Gastroesophageal sphincter (tissue), 4 donors: ENCODE measurements around the gene SCAP. TPM values are rescaled to one million over a fixed set of nuclear protein-coding genes. Genes with fewer than 3 reads are reported as not detected.

Source experiments
- ATAC-seq: fragments of 150-250 bp; one replicate; pipeline ENCODE4 v1.9.1; 2016; ENCODE audit warnings: mild to moderate bottlenecking, moderate library complexity
- H3K27ac ChIP-seq, 4 donors: fragments of 200-600 bp; sonication (generic) in 3 of 4; 1 replicate in 3 of 4; 2 replicates in 1 of 4; pipeline ENCODE4 v1.5.1; 2016 to 2019
- H3K27me3 ChIP-seq: fragments of 200-600 bp; sonication (generic); one replicate; pipeline ENCODE4 v1.5.1; 2019
- H3K36me3 ChIP-seq, 2 donors: fragments of 200-600 bp; sonication (generic); one replicate each; pipeline ENCODE4 v1.5.1; 2019; ENCODE audit warnings: control low read depth in 1 of 2
- H3K4me1 ChIP-seq, 3 donors: fragments of 200-600 bp; sonication (generic); 1 replicate in 2 of 3; 2 replicates in 1 of 3; pipeline ENCODE4 v1.5.1; 2016 to 2019; ENCODE audit warnings: control low read depth in 2 of 3
- H3K4me3 ChIP-seq, 2 donors: fragments of 200-600 bp; sonication (generic); one replicate each; pipeline ENCODE4 v1.5.1; 2019; ENCODE audit warnings: mild to moderate bottlenecking in 1 of 2, moderate library complexity in 1 of 2
- H3K9me3 ChIP-seq, 3 donors: fragments of 200-600 bp; sonication (generic); one replicate each; pipeline ENCODE4 v1.5.1; 2017 to 2019; ENCODE audit warnings: control low read depth in 2 of 3
- EP300 ChIP-seq: sonication (generic); formaldehyde crosslinking; IDR thresholded peaks from one replicate; pipeline ENCODE4 v1.6.1; 2017; ENCODE audit warnings: antibody characterized with exemption, mild to moderate bottlenecking
- POLR2A ChIP-seq, 2 donors: fragments of 450-650 bp; IDR thresholded peaks; one replicate each; pipeline ENCODE4 v1.6.1; 2017; ENCODE audit warnings: antibody characterized with exemption in 2 of 2, mild to moderate bottlenecking in 2 of 2, moderate library complexity in 1 of 2
- POLR2AphosphoS5 ChIP-seq: sonication (generic); formaldehyde crosslinking; IDR thresholded peaks from one replicate; pipeline ENCODE4 v1.6.1; 2017; ENCODE audit warnings: antibody characterized with exemption
- WGBS, 2 donors: methylation state at CpG; one replicate each; pipeline ENCODE4 v1.1.5; 2018; ENCODE audit warnings: low coverage in 1 of 2; 5-methylcytosine and 5-hydroxymethylcytosine counted together
- total RNA-seq, 4 donors: library from RNA; depleted of rRNA; stranded (reverse); fragments of >200 nt; gene quantifications; one replicate each; pipeline ENCODE4 v1.1.0, GENCODE V29; 2016
- TF ChIP-seq, protein P1 (sequence below), 4 experiments: fragments of 200-600 bp in 2 of 4; fragments of 450-650 bp in 2 of 4; sonication (generic) in 1 of 4; IDR thresholded peaks; one replicate each; pipeline ENCODE4 v1.5.1; 2017 to 2019; ENCODE audit warnings: antibody characterized with exemption in 4 of 4, mild to moderate bottlenecking in 2 of 4, moderate library complexity in 2 of 4

The SCAP gene
- total RNA-seq, 4 donors from 2014 or later, result 58.8 to 93.5 (median 71.5) TPM

DNA sequence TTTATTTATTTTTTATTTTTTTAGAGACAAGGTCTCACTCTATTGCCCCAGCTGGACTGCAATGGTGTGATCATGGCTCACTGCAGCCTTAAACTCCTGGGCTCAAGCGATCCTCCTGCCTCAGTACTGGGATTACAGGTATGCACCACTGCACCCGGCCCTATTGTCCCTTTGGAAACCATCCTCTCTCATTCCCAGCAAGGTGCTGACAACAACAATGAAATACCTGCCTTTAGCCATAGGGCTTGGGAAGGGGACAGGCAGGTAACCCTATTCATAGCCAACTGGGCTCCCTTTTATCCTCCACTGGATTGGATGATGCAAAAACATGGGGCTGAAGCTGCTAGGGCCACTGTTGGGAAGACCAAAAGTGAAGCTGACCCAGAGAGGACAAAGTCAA is 43.1 kb downstream of the SCAP start:
- no peaks in the 10 kb centered on the region for H3K4me1 ChIP-seq
- no peak overlapping the region for H3K4me3 ChIP-seq
- no peak for TF ChIP-seq POLR2A (IDR thresholded peaks at IDR 0.05)
- no peak for TF ChIP-seq EP300
- TF ChIP-seq, protein P1, sequence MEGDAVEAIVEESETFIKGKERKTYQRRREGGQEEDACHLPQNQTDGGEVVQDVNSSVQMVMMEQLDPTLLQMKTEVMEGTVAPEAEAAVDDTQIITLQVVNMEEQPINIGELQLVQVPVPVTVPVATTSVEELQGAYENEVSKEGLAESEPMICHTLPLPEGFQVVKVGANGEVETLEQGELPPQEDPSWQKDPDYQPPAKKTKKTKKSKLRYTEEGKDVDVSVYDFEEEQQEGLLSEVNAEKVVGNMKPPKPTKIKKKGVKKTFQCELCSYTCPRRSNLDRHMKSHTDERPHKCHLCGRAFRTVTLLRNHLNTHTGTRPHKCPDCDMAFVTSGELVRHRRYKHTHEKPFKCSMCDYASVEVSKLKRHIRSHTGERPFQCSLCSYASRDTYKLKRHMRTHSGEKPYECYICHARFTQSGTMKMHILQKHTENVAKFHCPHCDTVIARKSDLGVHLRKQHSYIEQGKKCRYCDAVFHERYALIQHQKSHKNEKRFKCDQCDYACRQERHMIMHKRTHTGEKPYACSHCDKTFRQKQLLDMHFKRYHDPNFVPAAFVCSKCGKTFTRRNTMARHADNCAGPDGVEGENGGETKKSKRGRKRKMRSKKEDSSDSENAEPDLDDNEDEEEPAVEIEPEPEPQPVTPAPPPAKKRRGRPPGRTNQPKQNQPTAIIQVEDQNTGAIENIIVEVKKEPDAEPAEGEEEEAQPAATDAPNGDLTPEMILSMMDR (IDR thresholded peaks at IDR 0.05), result no peak
- no peak for TF ChIP-seq POLR2AphosphoS5
- 100% methylated on average over 2 of the region's 2 CpGs; no CpG with 5 or more reads in 1 of the 2 donors for WGBS, 2 donors
- peaks cover 0 to 72% of the 10 kb centered on the region in 2 donors for H3K36me3 ChIP-seq
- ATAC-seq, result no peak
- H3K27me3 ChIP-seq, result no peaks in the 10 kb centered on the region
- H3K9me3 ChIP-seq, result no peaks in the 10 kb centered on the region
- H3K27ac ChIP-seq, result no peak overlapping the region

DNA sequence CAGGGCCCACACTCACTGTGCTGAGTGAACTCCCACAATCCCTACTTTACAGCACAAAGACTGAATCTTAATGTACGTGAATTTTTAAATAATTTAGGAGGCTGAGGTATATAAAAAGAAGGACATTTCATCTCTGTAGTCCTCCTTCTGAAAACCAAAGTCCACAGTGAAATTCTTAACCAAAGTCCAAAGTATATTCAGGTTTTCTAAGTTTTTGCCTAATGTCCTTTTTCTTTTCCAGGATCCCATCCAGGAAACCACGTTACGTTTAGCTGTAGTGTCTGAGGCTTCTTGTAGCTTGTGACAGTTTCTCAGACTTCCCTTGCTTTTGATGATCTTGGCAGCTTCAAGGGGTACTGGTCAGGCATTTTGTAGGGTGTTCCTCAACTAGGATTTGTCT is 44.5 kb downstream of the SCAP start:
- WGBS, 2 donors, result 83 to 89% methylated on average over 3 of the region's 3 CpGs

DNA sequence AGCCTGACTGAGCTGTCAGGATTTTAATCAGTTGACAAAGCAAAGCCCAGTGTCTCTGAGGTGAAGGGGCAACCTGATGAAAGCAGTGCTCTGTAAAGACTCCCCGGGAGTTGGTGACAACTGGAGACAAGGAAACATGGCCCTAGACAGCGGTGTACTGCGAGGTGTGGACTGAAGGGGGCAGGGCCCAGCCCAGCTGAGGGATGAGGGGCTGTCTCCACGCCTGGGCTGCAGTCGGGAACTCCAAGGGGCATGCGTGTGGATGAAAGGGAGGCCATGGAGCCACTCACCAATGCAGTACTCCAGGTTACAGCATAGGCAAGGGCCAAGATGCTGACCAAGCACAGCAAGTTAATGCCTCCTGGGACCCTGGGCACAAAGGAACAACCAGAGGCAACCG is 45.1 kb downstream of the SCAP start:
- peaks cover 0 to 83% of the 10 kb centered on the region in 2 donors for H3K36me3 ChIP-seq

More for the DNA sequence above, 44.5 kb downstream of the SCAP start:
- TF ChIP-seq EP300, result no peak
- no peak for TF ChIP-seq POLR2AphosphoS5
- no peak for TF ChIP-seq POLR2A (IDR thresholded peaks at IDR 0.05)
- TF ChIP-seq, protein P1 (IDR thresholded peaks at IDR 0.05), result no peak
- no peaks in the 10 kb centered on the region for H3K9me3 ChIP-seq
- no peak overlapping the region for H3K27ac ChIP-seq
- no peaks in the 10 kb centered on the region for H3K4me1 ChIP-seq
- no peaks in the 10 kb centered on the region for H3K27me3 ChIP-seq
- ATAC-seq, result no peak
- no peak overlapping the region for H3K4me3 ChIP-seq
- peaks cover 0 to 80% of the 10 kb centered on the region in 2 donors for H3K36me3 ChIP-seq

DNA sequence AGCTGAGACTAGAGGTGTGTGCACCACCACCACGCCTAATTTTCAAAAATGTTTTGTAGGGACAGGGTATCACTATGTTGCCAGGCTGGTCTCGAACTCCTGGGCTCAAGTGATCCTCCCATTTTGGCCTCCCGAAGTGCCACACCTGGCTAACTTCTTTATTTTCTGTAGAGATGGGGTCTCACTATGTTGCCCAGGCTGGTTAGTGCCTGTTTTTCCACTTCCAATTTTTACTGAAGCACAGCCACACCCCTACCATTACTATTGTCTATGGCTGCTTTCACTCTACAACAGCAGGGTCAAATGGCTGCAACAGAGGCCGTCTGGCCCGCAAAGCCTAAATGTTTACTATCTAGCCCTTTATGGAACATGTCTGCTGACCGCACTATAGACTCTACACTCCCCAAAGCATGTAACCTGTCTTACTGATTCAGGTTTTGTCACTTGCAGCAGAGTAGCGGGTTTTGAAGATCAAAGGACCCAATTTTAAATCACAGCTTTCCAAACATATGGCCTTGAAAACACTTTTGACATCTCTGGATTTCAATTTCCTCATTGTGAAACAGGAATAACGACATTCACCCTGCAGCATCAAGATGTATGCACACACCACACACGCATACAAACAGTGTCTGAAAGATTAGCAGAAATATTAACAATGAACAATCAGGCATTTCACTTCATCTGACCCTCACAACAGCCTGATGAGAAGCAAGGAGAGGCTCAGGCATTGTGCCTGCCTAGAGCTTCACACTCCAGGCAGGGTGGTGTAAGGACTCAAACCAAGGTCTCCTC is 46.1 kb downstream of the SCAP start:
- H3K36me3 ChIP-seq, result peaks cover 0 to 87% of the 10 kb centered on the region in 2 donors

More for the DNA sequence above, 45.1 kb downstream of the SCAP start:
- 83 to 89% methylated on average over 3 to 6 of the region's 7 CpGs for WGBS, 2 donors
- Histone ChIP-seq H3K9me3 (no peaks in the 10 kb centered on the region), H3K4me3 (no peak overlapping the region), H3K27ac (no peak overlapping the region), H3K4me1 (no peaks in the 10 kb centered on the region), H3K27me3 (no peaks in the 10 kb centered on the region)
- no peak for TF ChIP-seq EP300
- no peak for TF ChIP-seq POLR2A (IDR thresholded peaks at IDR 0.05)
- no peak for TF ChIP-seq POLR2AphosphoS5
- TF ChIP-seq, protein P1 (IDR thresholded peaks at IDR 0.05), result no peak
- no peak for ATAC-seq

More for the DNA sequence above, 46.1 kb downstream of the SCAP start:
- Histone ChIP-seq H3K4me1 (no peaks in the 10 kb centered on the region), H3K27ac (no peak overlapping the region), H3K27me3 (no peaks in the 10 kb centered on the region), H3K9me3 (no peaks in the 10 kb centered on the region), H3K4me3 (no peak overlapping the region)
- TF ChIP-seq POLR2A (IDR thresholded peaks at IDR 0.05), result no peak
- TF ChIP-seq EP300, result no peak
- TF ChIP-seq, protein P1 (IDR thresholded peaks at IDR 0.05), result no peak
- no peak for TF ChIP-seq POLR2AphosphoS5
- ATAC-seq, result no peak
- WGBS, 2 donors, result 89 to 91% methylated on average over 3 to 8 of the region's 9 CpGs
